ENCODE measurements around the gene FHIP1B.

FHIP1B gene

GRCh38 chr11:6240139-6240538 lies 5.7 kb upstream of the FHIP1B start:
- DNase-seq (ENCODE audit: low spot score), result no peak

GRCh38 chr11:6238902-6239301 lies 4.5 kb upstream of the FHIP1B start, which contains the start of gene CNGA4:
Gene CNGA4, plus strand, starts transcription at chr11:6239089. Its CDS starts 118 bp downstream, at chr11:6239207.
- no peak for DNase-seq (ENCODE audit: low spot score)

- no peak for DNase-seq (ENCODE audit: low spot score)
These were observed 3.4 kb upstream of the FHIP1B start for GRCh38 chr11:6237761-6238302.

- no peak for DNase-seq (ENCODE audit: low spot score)
These were observed 2.8 kb upstream of the FHIP1B start for GRCh38 chr11:6237266-6237665.

- DNase-seq (ENCODE audit: low spot score), result no peak
These were observed 451 bp downstream of the FHIP1B start for GRCh38 chr11:6233984-6234386.

GRCh38 chr11:6232899-6233298 lies 1.5 kb downstream of the FHIP1B start:
- DNase-seq (ENCODE audit: low spot score), result no peak

- no peak for DNase-seq (ENCODE audit: low spot score)
These were observed 4.5 kb downstream of the FHIP1B start for GRCh38 chr11:6229911-6230310.

- no peak for DNase-seq (ENCODE audit: low spot score)
These were observed 5.9 kb downstream of the FHIP1B start for GRCh38 chr11:6228520-6228919.

GRCh38 chr11:6225896-6226295 lies 8.5 kb downstream of the FHIP1B start:
- DNase-seq (ENCODE audit: low spot score), result no peak

- no peak for DNase-seq (ENCODE audit: low spot score)
These were observed 9.4 kb downstream of the FHIP1B start for GRCh38 chr11:6225024-6225423.

GRCh38 chr11:6224421-6224820 lies 10.0 kb downstream of the FHIP1B start:
- DNase-seq (ENCODE audit: low spot score), result no peak

- no peak for DNase-seq (ENCODE audit: low spot score)
These were observed 10.6 kb downstream of the FHIP1B start for GRCh38 chr11:6223854-6224253.

- DNase-seq (ENCODE audit: low spot score), result peak; percentile 93
These were observed 15.1 kb downstream of the FHIP1B start for GRCh38 chr11:6219359-6219758.

GRCh38 chr11:6217722-6218121 lies 16.7 kb downstream of the FHIP1B start:
- no peak for DNase-seq (ENCODE audit: low spot score)

GRCh38 chr11:6216501-6216900 lies 17.9 kb downstream of the FHIP1B start:
- DNase-seq (ENCODE audit: low spot score), result no peak

- DNase-seq (ENCODE audit: low spot score), result no peak
These were observed 19.9 kb downstream of the FHIP1B start for GRCh38 chr11:6214530-6214929.

- DNase-seq (ENCODE audit: low spot score), result peak; percentile 62
These were observed 24.0 kb downstream of the FHIP1B start for GRCh38 chr11:6210274-6210955.

GRCh38 chr11:6209801-6210200 lies 24.6 kb downstream of the FHIP1B start:
- no peak for DNase-seq (ENCODE audit: low spot score)

- DNase-seq (ENCODE audit: low spot score), result no peak
These were observed 27.8 kb downstream of the FHIP1B start for GRCh38 chr11:6206456-6207180.

- DNase-seq (ENCODE audit: low spot score), result no peak
These were observed 29.1 kb downstream of the FHIP1B start, which contains the start of gene C11orf42 for GRCh38 chr11:6205366-6205765. Gene C11orf42, plus strand, starts transcription at chr11:6205557. Its CDS starts 59 bp downstream, at chr11:6205616.

- no peak for DNase-seq (ENCODE audit: low spot score)
These were observed 29.7 kb downstream of the FHIP1B start for GRCh38 chr11:6204706-6205105.

GRCh38 chr11:6203327-6203726 lies 31.1 kb downstream of the FHIP1B start:
- DNase-seq (ENCODE audit: low spot score), result no peak

- DNase-seq (ENCODE audit: low spot score), result peak; percentile 18
These were observed 32.4 kb downstream of the FHIP1B start for GRCh38 chr11:6202041-6202440.
